ENCODE results near the gene EXOC4. TPM values are rescaled to one million over a fixed set of nuclear protein-coding genes. Genes with fewer than 3 reads are reported as not detected.
"Not testable (repeated sequence)": the region's sequence is repeated elsewhere in the genome, so short reads cannot be mapped to it uniquely, and the experiment has no call there.

Gene EXOC4
- total RNA-seq, 2 donors from 2014 or later: 33.7 to 41.5 TPM

GRCh38 chr7:133303931-133304330 lies 51.1 kb downstream of the EXOC4 start:
- DNase-seq (no peak), ATAC-seq (no peak)
- intact Hi-C loops (cut with DNase I): no loop called here

- intact Hi-C loops (cut with DNase I): no loop called here
- no peak for ATAC-seq
- no peak for DNase-seq
These were observed 56.5 kb downstream of the EXOC4 start for GRCh38 chr7:133309333-133309732.

- peak; percentile 63 for DNase-seq
- peak; percentile 30 to 63 for ATAC-seq
- intact Hi-C loops (cut with DNase I): no loop called here
These were observed 57.5 kb downstream of the EXOC4 start for GRCh38 chr7:133310232-133310862.

GRCh38 chr7:133313575-133313974 lies 60.7 kb downstream of the EXOC4 start:
- DNase-seq (no peak), ATAC-seq (no peak)
- intact Hi-C loops (cut with DNase I): no loop called here

GRCh38 chr7:133314084-133314483 lies 61.2 kb downstream of the EXOC4 start:
- ATAC-seq (no peak), DNase-seq (no peak)
- intact Hi-C loops (cut with DNase I): no loop called here

- ATAC-seq (no peak), DNase-seq (no peak)
- intact Hi-C loops (cut with DNase I): no loop called here
These were observed 62.6 kb downstream of the EXOC4 start for GRCh38 chr7:133315332-133316040.

GRCh38 chr7:133319842-133320241 lies 67.0 kb downstream of the EXOC4 start:
- intact Hi-C loops (cut with DNase I): no loop called here
- ATAC-seq: no peak
- DNase-seq: no peak

GRCh38 chr7:133320891-133321290 lies 68.0 kb downstream of the EXOC4 start:
- intact Hi-C loops (cut with DNase I): no loop called here
- ATAC-seq (no peak), DNase-seq (no peak)

- intact Hi-C loops (cut with DNase I); ATAC-seq; DNase-seq: not testable (repeated sequence)
These were observed 68.5 kb downstream of the EXOC4 start for GRCh38 chr7:133321366-133321765.

GRCh38 chr7:133326745-133327144 lies 73.9 kb downstream of the EXOC4 start:
- ATAC-seq; DNase-seq; intact Hi-C loops (cut with DNase I): not testable (repeated sequence)

- DNase-seq; ATAC-seq; intact Hi-C loops (cut with DNase I): not testable (repeated sequence)
These were observed 75.1 kb downstream of the EXOC4 start for GRCh38 chr7:133328021-133328420.

- intact Hi-C loops (cut with DNase I): no loop called here
- ATAC-seq: no peak
- no peak for DNase-seq
These were observed 77.2 kb downstream of the EXOC4 start for GRCh38 chr7:133330085-133330484.

- intact Hi-C loops (cut with DNase I): no loop called here
- no peak for ATAC-seq
- no peak for DNase-seq
These were observed 79.0 kb downstream of the EXOC4 start for GRCh38 chr7:133331861-133332260.

- intact Hi-C loops (cut with DNase I): no loop called here
- no peak for DNase-seq
- ATAC-seq: no peak
These were observed 86.9 kb downstream of the EXOC4 start for GRCh38 chr7:133339772-133340171.

GRCh38 chr7:133344275-133344674 lies 91.4 kb downstream of the EXOC4 start:
- DNase-seq (no peak), ATAC-seq (no peak)
- intact Hi-C loops (cut with DNase I): no loop called here

GRCh38 chr7:133345690-133346421 lies 93.0 kb downstream of the EXOC4 start:
- intact Hi-C loops (cut with DNase I): no loop called here
- DNase-seq (no peak), ATAC-seq (no peak)

GRCh38 chr7:133348250-133348649 lies 95.4 kb downstream of the EXOC4 start:
- DNase-seq (no peak), ATAC-seq (no peak)
- intact Hi-C loops (cut with DNase I): no loop called here

GRCh38 chr7:133349101-133349500 lies 96.2 kb downstream of the EXOC4 start:
- intact Hi-C loops (cut with DNase I): no loop called here
- DNase-seq (no peak), ATAC-seq (no peak)

GRCh38 chr7:133352430-133352829 lies 99.6 kb downstream of the EXOC4 start:
- ATAC-seq: no peak
- intact Hi-C loops (cut with DNase I): no loop called here
- DNase-seq: no peak

GRCh38 chr7:133353775-133354174 lies 100.9 kb downstream of the EXOC4 start:
- no peak for DNase-seq
- no peak for ATAC-seq
- intact Hi-C loops (cut with DNase I): no loop called here
